LNCAP (cell line): ENCODE measurements around the gene ARRDC5.

Experiments
- TF ChIP-seq, protein P1 (sequence below): fragments of 450-650 bp; IDR thresholded peaks from 2 replicates; pipeline ENCODE4 v1.5.1; 2017; ENCODE audit warnings: mild to moderate bottlenecking

The ARRDC5 gene

DNA sequence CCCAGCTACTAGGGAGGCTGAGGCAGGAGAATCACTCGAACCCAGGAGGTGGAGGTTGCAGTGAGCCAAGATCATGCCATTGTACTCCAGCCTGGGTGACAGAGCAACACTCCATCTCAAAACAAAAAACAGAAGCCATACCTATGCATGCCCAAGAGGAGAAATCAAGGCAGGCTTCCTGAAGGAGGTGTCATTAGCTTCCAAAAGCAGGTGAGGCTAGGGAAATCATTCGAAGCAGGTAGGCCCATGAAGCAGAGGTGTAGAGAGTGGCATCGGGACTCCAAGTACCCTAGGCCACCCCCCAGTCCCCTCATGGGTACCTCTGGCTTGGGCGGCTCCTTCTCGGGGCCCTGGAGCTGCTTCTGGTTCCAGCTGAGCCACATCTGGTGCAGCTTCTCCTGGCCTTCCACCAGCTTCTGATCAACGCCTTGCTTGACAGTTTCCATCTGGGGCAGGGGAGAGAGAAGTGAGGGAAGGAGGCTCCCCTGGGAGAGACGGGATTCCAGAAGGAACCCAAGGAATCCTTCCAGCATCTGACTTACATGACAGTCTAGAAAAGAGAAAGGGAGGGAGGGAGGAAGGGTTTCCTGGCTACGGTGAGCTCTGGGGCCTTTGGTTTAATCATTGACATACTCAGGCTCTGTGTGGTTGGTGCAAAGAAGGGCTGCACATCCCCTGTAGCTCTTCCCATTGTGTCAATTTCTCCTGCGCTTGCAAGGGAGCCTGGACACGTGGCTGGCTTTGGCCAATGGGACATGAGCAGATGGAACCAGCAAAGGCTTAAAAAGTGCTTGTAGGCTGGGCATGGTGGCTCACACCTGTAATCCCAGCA is 58.1 kb downstream of the ARRDC5 start:
- TF ChIP-seq, protein P1, sequence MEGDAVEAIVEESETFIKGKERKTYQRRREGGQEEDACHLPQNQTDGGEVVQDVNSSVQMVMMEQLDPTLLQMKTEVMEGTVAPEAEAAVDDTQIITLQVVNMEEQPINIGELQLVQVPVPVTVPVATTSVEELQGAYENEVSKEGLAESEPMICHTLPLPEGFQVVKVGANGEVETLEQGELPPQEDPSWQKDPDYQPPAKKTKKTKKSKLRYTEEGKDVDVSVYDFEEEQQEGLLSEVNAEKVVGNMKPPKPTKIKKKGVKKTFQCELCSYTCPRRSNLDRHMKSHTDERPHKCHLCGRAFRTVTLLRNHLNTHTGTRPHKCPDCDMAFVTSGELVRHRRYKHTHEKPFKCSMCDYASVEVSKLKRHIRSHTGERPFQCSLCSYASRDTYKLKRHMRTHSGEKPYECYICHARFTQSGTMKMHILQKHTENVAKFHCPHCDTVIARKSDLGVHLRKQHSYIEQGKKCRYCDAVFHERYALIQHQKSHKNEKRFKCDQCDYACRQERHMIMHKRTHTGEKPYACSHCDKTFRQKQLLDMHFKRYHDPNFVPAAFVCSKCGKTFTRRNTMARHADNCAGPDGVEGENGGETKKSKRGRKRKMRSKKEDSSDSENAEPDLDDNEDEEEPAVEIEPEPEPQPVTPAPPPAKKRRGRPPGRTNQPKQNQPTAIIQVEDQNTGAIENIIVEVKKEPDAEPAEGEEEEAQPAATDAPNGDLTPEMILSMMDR: no peak

DNA sequence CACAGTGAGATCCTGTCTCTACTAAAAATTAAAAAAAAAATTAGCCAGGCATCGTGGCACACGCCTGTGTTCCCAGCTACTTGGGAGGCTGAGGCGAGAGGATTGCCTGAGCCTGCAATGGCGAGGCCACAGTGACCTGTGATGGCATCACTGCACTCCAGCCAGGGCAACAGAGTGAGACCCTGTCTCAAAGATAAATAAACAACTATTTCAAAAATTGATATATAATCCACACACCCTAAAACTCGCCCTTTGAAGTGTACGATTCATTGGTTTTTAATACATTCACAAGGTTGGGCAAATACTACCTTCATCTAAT is 59.1 kb downstream of the ARRDC5 start:
- TF ChIP-seq, protein P1: no peak
